ENCODE results near the gene CLTC.

The CLTC gene

GRCh38 chr17:59633658-59634359 lies 14.1 kb downstream of the CLTC start:
- TF ChIP-seq CTCF (conservative IDR thresholded peaks at IDR 0.05) = no peak
- no peak overlapping the region for H3K27ac ChIP-seq

- no peak overlapping the region for H3K27ac ChIP-seq
- TF ChIP-seq CTCF (conservative IDR thresholded peaks at IDR 0.05) = no peak
Observed at GRCh38 chr17:59634632-59635541, 15.2 kb downstream of the CLTC start.

GRCh38 chr17:59637611-59638310 lies 18.1 kb downstream of the CLTC start:
- no peak overlapping the region for H3K27ac ChIP-seq
- TF ChIP-seq CTCF (conservative IDR thresholded peaks at IDR 0.05) = no peak

GRCh38 chr17:59638553-59638952 lies 18.9 kb downstream of the CLTC start:
- TF ChIP-seq CTCF (conservative IDR thresholded peaks at IDR 0.05) = no peak
- H3K27ac ChIP-seq = no peak overlapping the region

- H3K27ac ChIP-seq = peak overlapping the region; percentile 80
- no peak for TF ChIP-seq CTCF (conservative IDR thresholded peaks at IDR 0.05)
Observed at GRCh38 chr17:59641799-59642484, 22.2 kb downstream of the CLTC start.

GRCh38 chr17:59642565-59642964 lies 22.9 kb downstream of the CLTC start:
- H3K27ac ChIP-seq = peak overlapping the region; percentile 80

More at GRCh38 chr17:59642565-59642964, 22.9 kb downstream of the CLTC start:
- TF ChIP-seq CTCF (conservative IDR thresholded peaks at IDR 0.05) = no peak

All from VCaP (cell line).